GM19043 (cell line): ENCODE data around the gene PRG2.
"Not testable (repeated sequence)": the region's sequence is repeated elsewhere in the genome, so short reads cannot be mapped to it uniquely, and the experiment has no call there.

Source experiments
- ATAC-seq: cut with Tn5 transposase; IDR thresholded peaks from one replicate; pipeline ENCODE4 v1.9.1; 2021; ENCODE audit warnings: low read depth; ENCODE audit not compliant: unreplicated experiment

PRG2 gene

DNA sequence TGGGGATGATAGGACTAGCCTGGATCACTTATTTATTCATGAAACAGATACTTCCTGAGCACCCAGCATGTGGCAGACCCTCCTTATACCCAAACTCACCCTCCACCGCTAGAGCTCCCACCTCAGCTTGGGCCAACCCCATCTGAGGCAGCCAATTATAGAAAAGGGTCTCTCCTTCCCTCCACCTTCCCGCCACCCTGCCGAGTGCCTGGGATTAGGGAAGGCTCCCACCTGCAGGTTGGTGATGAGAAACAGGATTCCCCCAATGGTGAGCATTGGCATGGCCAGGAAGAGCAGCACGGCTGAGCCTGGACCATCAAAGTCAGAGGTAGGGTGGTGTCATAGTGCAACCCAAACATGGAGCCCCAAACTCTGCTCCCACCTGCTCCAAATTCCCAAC lies 30.6 kb upstream of the PRG2 start:
- no peak for ATAC-seq

DNA sequence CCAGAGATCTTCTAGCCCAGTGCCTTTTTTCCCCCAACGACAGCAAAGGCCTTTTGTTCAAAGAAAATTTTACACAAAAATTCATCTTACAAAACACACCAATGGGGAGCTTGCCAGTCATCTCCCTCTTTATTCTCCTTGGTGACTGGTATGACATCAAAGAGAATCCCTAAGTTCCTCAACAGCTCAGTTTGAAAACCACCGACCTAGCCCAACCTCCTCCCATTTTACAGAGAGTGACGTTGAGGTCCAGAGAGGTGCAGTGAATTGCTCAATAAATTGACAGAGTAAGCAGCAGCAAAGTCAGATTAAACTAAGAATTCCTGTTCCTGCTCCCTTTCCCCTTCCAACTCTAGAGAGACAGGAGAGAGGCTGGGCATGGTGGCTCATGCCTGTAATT lies 28.7 kb upstream of the PRG2 start:
- ATAC-seq, result no peak

DNA sequence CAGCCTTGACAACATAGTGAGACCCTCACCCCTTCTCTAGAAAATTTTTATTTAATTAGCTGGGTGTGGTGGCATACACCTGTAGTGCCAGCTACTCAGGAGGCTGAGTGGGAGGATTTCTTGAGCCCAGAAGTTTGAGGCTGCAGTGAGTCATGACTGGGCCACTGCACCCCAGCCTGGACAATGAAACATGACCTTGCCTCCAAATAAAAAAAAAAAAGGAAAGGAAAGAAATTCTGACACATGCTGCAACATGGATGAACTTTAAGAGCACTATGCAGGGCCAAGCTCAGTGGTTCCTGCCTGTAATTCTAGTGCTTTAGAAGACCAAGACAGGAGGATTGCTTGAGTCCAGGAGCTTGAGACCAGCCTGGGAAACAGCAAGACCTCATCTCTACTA lies 27.7 kb upstream of the PRG2 start:
- no peak for ATAC-seq

DNA sequence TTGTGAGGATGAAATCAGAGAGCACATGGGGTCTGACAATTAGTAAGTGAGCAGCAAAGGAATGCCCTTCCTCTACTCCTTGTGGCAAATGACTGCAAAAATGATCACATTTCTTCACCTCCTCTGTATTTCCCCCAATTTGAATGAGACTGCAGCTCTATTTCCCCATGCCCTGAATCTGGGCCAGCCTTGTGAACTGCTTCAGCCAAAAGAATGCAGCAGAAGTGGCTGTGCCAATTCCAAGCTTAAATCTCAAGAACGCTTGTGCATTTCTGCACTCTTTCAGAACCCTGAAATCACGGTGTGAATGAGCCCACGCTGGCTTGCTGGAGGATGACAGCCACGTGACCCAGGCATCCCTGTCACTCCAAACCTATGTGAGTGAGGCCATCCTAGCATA lies 26.6 kb upstream of the PRG2 start:
- no peak for ATAC-seq

DNA sequence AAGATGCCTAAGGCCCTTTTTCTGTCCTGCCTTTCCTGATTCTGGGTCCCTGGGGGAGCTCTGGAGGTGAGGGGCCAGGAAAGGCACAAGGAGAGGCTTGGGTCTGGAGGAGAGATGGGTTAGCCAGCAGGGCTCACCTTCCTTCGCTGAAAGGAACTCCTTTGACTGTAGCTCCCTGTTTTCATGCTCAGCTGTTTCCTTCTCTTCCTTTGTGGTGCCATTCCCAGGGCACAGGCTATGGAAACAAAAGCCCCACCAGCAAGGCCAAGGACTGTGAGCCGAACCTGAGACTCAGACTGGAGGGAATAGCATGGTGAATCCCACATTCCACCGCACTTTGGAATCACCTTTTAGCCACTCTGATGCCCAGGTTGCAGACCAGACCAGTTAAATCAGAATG lies 26.0 kb upstream of the PRG2 start:
- ATAC-seq, result no peak

DNA sequence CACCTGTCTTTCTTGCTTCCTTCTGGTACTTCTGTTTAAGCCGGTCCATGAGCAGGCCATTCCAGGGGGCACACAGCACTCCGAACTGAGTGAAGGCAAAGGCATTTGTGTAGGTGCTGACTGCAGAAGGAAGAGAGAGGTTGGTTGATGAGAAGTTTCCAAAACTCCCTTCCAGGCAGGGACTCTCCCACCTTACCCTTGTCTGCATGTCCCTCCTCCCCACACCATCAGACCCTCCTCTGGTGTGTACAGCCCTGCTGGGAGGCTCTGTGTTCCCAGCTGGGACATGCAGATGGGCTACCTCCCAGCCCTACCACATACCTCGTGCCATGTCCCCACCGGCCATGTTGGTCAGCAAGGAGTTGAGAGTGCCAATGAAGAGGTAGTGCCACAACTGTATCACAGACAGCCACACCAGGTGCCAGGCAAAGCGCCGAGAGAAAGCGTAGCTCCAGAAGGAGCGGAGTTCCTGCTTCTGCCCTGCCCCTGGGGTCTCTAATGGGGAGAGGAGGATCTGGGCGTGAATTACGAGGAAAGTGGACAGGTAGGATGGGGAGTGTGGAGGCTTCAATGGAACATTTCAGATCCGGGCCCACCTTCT lies 24.3 kb upstream of the PRG2 start:
- ATAC-seq, result no peak

DNA sequence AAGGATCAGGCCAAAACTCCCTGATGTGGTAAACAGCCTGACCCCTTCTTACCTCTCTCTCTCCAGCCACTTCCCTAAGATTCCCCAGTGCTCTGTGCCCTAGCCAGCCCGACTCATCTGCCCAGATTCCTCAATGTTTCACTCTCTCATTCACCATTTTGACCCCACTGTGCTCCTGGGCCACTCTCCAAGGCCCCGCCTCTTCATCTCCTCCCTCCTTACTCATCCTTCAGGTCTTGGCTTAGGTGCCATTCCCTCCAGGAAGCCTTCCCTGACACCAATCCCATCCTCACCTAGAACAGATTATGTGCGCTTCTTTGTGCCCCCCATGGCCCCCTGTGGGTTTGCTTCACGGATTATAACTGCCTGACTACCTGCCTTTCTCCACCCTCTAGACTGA lies 23.2 kb upstream of the PRG2 start:
- no peak for ATAC-seq

DNA sequence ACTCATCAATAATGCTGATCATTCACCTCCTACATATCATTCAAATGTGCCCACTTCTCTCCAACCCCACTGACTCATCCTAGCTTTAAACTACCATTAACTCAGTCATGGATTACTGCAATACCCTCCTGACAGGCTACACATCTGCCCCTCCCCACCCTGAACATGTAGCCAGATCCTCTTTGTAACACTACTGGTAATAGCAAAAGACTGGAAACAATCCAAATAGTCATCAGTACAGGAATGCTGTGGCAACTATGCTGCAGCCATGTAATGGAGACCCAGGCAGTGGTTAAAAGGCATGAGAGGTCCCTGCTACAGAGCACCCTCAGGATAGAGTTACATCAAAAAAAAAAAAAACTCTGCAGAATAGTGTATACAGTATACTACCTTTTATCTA lies 19.8 kb upstream of the PRG2 start:
- ATAC-seq, result no peak

DNA sequence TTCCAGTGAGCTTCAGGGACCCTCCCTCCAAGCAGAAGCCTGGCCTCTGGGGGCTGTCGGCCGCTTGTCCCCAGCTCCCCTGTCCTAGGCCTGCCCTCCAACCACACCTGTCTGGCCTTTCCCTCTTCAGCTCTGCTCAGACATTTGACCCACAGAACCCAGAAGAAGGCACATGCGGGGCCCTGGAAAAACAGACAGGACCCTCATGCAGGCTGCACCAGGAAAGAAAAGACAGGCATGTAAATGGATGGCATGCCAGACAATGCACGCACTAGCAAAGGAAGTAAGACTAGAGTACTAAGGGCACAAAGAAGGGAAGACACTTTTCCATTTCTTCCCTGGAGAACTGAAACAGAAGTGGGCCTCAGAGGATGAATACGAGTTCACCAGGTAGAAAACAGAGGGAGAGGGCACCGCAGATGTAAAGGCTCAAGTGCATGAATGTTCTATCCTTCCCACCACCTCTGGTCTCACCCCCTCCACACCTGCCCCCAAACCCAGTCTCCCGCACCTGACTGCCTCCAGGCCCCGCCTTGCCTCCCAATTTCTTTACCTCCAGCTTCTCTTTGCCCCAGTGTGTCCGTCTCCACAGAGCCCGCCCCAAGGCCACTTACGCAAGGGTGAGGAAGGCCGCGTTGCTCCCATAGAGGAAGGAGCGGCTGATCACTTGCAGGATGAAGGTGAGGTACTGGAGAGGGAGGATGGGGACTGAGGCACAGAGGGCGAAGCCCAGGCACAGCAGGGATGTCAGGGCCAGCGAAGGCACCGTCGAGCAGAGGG lies 19.1 kb upstream of the PRG2 start:
- no peak for ATAC-seq

DNA sequence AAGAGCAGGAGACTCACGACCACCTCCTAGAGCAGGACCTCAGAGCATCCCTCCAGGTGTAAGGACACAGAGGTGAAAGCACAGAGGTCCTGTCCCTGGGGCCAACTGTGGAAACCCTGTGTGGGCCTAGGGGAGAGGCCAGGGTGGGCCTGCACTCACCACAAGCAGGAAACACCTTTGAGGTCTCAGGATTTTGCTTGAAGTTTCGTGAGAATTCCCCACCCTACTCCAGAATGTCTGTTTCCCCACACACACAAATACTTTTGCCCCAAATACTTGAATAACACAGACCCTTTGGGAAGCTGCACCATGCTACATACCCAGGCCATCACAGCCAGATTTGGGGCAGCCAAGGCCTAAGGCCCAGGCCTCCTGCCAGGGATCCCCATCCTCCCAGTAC lies 18.3 kb upstream of the PRG2 start:
- no peak for ATAC-seq

DNA sequence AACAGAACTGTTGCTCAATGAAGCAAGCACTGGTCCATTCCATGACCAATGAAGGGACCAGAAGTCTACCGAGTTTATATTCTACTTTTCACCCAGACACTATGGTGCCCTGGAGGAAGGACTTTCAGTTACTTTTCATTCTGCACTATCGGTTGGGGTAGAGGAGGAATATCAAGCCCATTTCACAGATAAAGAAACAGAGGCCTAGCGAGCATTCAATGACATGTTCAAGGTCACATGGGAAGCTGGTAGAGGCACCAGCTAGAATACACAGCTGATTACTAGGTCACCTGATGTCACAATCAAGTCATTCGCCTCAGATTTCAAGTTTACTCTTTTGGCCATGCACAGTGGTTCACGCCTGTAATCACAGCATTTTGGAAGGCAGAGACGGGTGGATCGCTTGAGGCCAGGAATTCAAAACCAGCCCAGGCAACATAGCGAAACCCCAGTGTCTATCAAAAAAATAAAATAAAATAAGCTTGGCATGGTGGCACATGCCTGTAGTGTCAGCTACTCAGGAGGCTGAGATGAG lies 17.6 kb upstream of the PRG2 start:
- no peak for ATAC-seq

DNA sequence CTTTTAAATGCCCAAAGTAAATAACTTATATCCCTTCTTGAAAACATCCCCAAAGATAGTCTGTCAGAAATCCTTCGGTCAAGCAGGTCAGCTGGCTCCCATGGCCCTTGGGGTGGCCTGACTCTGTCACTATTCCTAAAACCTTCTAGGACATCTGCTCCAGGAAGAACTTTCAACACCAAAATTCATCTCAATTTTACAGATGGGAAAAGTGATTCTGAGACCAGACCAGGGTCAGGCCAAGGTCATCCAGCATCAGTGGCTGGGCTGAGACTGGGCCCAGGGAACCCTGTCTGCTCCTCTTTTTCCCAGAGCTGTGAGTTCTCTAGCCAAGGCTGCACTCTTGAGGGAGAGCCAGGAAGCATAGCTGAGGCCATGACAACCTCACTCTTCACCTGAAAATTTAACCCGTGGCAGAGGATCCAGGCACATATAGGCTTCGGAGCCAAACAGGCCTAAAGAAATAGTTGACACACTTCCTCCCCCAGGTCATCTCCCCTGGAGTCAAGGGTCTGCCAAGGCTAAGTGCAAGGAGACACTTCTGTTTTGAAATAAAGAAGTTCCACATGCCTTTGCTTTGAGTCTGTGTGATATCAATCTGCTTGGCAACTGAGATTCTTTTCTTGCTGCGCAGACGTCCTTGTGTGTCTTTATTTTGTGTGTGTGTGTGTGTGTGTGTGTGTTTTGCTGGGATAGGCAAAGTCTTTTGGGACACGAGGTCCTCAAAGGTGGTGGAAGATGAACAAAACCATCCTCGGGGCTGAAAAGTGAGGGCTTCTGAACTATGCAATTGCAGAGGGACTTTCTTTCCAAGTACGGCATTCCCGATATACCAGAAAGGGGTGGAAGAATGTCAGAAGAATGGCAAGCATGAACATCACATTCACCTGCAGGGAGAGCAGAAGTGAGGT lies 16.8 kb upstream of the PRG2 start:
- no peak for ATAC-seq

DNA sequence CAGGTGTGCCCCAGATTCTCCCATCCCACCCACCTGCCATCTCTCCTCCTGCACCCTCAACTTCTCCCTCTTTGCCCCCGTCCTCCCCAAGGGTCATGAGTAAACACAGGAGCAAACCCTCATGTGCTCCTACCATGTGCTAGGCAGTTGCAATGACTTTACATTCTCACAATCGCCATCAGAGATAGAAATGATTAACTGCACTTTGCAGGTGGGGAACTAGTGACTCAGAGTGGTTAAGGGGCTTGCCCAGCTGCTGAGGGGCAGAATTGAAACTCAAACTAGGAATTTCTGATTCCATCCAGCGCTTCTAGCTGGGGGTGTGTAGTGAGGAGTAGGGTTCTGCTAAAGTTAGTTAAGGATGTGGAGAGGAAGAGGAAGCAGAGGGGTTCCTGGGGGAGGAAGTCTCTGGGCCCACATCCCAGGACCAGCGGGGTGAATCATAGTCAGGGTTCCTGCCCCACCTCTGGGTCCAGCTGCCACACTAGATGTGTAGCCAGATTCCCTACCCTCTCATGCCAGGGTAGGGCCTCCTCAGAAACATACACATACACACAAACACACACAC lies 16.0 kb upstream of the PRG2 start:
- peak; percentile 88 for ATAC-seq

DNA sequence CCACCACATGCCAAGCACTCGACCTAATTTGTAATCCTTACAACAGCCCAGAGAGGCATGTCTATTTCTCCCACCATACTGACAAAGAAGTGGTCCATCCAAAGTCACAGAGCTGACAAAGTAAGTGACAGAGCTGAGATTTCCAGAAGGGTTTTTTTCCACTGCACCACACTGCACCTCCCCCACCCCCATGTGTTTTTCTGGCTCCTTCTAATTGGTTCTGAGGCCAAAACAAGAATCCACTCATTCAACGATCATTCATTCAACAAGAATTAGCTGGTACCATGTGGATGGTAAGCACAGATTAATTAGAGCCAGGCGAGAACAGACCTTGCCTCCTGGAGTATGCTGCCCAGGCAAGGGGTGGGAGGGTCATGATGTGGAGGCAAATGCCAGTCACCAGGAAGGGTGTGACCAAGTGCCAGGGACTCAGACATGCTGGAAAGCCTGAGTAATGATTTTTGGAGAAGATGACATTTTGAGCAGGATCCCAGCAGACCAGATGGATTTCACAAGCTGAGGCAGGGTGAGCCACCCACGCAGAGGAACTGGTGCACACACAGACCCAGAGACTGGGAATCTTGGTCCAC lies 14.9 kb upstream of the PRG2 start:
- no peak for ATAC-seq

DNA sequence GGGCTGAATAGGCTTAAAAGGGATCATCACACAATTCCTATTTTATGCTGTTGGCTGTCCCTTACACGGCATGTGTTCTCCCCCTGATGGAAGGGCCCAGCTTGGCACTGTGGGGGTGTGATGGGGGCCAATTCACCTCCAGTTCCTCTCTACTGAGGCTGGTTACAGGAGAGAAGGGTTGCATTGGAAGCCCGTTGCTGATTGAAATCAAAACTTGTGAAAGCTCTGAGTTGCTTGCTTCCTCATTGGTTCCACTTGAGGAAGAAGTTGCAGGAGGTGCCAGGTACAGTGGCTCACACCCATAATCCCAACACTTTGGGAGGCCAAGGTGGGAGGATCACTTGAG lies 13.3 kb upstream of the PRG2 start:
- no peak for ATAC-seq

DNA sequence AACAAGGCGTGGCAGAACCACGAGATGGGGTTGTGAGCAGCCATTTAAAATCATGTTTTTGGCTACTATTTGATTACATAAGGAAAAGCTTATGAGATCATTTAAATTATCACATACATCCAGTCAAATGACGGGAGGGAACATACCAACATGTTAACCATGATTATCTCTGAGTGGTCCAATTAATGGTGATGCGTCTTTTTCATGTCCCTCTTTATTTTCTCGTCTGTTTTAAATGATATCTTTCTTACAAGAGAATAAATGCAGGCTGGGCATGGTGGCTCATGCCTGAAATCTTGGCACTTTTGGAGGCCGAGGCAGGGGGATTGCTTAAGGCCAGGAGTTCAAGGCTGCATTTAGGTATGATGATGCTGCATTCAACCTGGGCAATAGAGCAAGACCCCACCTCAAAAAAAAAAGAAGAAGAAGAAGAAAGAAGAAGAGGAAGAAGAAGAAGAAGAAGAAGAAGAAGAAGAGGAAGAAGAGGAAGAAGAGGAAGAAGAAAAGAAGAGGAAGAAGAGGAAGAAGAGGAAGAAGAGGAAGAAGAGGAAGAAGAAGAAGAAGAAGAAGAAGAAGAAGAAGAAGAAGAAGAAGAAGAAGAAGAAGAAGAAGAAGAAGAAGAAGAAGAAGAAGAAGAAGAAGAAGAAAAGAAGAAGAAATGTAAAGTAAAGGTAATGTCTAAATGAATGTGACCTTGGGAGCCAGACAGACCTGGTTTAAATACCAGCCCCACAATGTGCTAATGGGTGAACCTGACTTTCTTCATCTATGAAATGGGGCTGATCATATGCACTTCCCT lies 12.8 kb upstream of the PRG2 start:
- ATAC-seq, result not testable (repeated sequence)

DNA sequence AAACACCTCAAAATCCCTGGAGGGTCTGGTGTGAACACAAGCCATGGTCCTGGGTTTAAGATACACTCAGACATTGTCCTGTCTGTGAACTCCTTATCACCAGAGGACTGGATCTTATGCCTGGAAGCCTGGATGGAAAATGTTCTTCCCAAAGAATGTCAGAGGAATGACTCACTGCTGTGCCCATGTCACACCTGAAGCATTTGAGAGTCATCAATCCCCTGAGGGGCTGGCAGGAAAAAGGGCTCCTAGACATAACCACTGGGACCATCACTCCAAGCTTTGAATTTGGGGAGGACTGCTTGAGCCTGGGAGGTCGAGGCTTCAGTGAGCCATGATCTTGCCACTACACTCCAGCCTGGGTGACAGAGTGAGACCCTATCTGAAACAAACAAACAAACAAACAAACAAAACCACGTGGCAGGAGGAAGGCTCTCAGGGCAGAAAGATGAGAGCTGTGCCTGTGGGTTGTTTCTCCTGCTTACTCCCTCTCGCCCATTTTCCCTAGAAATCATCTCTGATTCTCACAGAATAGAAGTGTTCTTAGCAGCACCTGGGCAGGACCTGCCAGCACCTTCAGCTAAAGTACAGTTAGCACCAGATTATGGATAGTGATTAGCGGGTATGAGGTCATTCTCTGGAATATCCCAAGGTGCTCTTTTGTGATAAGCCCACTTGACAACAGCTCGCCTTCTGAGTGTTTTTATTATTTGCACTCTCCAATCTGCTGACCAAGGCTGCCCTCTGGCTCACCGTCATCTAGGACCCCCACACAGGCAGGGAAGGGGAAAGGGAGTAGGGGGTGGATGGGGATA lies 11.9 kb upstream of the PRG2 start:
- ATAC-seq, result no peak

DNA sequence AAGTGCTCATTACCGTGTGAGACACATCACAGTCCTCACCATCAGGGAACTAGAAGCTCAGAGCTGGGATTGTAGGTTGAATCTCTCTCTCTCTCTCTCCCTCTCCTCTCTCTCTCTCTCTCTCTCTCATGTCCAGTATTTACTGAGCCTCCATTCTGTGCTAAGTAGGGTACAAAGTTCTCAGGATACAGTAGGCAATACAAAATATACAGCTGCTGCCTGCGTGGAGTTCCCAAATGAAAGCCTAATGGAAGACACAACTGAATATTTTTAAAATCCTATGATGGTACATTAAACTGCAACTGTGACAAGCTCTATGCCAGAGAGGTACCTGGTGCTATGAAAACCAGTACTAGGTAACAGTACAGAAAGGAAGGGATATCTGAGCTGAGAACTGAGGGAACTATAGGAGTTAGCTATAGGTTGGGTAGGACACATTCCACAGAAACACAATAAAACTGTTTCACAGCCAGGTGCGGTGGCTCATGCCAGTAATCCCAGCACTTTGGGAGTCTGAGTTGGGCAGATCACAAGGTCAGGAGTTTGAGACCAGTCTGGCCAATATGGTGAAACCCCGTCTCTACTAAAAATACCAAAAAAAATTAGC lies 9.6 kb upstream of the PRG2 start:
- no peak for ATAC-seq

DNA sequence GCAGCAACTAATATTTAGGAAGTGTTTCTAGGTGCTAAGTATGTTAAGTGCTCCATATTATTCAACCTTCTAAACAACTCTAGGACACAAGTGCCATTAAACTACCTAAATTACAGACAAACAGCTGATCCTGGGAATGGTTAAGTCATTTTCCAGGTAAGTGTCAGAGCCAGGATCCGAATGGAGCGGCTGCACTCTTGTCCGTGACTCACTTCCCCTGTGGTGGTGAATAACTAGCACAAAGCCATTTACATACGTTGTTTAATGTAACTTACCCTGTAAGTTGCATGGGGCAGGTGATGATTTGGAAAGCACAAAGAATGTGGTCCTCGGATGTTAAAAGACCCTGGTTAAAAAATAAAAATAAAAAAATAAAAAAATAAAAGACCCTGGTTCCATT lies 8.8 kb upstream of the PRG2 start:
- no peak for ATAC-seq
